Activated naive CD4-positive, alpha-beta T cell treated with anti-CD3 and anti-CD28 coated beads, Interleukin-2, amount 50 U/mL, for 16 hours (primary cell): ENCODE results near the gene NCCRP1.

Source experiments
- DNase-seq: peaks from one replicate; pipeline ENCODE4 v3.0.0-alpha.2; 2020

The NCCRP1 gene, protein sequence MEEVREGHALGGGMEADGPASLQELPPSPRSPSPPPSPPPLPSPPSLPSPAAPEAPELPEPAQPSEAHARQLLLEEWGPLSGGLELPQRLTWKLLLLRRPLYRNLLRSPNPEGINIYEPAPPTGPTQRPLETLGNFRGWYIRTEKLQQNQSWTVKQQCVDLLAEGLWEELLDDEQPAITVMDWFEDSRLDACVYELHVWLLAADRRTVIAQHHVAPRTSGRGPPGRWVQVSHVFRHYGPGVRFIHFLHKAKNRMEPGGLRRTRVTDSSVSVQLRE

DNA sequence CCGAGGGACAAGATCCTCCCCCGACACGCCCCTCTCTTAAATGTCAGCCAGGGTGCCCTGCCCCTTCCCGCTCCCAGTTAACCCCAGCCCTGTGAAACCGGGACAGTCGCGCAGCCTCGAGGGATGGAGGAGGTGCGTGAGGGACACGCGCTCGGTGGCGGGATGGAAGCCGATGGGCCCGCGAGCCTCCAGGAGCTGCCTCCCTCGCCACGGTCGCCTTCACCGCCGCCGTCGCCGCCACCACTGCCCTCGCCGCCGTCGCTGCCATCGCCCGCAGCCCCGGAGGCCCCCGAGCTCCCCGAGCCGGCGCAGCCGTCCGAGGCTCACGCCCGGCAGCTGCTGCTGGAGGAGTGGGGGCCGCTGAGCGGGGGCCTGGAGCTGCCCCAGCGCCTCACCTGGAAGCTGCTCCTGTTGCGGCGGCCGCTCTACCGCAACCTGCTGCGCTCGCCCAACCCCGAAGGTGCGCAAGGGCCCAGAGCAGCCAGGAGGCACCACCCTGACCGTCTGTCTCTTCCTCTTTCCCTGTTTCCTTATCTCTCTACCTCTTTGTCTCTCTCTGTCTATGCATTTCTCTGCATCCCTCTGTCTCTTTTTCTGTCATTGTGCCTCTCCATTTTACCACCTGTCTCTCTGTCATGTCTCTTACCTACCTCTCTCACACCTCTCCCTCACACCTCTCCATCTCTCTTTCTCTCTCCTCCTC, at the start of gene NCCRP1:
Gene NCCRP1, plus strand, starts transcription at position 105 of the 703 bp plus-strand sequence. Its CDS starts 19 bp downstream, at position 124.
- DNase-seq = no peak

DNA sequence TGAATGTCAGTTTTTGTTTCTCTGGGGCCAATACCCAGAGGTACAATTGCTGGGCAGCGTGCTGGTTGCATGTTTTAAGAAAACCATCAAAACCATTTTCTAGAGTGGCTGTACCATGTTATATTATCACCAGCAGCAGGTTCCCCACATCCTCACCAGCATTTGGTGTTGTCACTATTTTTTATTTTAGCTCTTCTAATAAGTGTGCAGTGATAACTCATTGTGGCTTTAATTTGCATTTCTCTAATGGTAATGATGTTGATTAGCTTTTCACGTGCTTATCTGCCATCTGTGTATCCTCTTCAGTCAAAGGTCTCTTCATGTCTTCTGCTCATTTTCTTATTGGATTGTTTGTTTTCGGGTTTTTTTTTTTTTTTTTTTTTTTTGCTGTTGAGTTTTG, 49.3 kb upstream of the NCCRP1 start:
- no peak for DNase-seq

DNA sequence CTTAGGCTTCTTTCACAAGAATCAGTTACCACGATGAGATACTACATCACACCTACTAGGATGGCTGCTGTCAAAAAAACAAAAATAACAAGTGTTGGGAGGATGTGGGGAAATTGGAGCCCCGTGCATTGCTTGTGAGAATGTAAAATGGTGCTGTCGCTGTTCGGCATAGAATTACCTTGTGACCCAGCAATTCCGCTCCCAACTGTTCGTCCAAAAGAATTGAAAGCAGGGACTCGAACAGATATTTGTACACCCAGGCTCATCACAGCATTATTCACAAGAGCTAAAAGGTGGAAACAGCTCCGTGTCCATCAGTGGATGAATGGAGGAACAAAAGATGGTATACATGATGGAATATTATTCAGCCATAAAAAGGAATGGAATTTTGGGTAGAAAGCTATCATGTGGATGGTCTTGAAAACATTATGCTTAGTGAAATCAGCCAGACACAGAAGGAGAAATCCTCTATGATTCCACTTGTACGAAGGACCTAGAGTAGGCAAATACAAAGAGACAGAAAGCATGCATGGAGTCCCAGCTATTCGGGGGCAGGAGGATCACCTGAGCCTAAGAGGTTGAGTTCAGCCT, 47.7 kb upstream of the NCCRP1 start:
- no peak for DNase-seq

DNA sequence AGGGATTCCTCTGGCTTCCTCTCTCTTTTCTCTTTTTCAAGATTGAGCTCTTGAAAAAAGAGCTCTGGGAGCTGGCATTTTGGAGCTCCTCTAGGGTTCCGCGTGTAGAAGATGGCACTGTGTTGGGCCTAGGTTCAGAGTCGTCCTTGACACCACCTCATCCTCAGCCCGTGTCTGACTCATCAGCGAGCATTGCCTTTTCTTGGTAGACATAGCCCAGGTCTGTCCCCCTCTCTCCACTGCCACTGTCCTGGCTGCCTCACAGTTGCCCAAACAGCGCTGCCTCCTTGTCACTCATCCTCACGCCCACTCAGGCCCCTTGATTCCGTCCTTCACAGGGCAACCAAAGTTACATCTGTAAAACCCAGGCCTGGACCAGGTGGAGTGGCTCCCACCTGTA, 46.5 kb upstream of the NCCRP1 start:
- DNase-seq = no peak

DNA sequence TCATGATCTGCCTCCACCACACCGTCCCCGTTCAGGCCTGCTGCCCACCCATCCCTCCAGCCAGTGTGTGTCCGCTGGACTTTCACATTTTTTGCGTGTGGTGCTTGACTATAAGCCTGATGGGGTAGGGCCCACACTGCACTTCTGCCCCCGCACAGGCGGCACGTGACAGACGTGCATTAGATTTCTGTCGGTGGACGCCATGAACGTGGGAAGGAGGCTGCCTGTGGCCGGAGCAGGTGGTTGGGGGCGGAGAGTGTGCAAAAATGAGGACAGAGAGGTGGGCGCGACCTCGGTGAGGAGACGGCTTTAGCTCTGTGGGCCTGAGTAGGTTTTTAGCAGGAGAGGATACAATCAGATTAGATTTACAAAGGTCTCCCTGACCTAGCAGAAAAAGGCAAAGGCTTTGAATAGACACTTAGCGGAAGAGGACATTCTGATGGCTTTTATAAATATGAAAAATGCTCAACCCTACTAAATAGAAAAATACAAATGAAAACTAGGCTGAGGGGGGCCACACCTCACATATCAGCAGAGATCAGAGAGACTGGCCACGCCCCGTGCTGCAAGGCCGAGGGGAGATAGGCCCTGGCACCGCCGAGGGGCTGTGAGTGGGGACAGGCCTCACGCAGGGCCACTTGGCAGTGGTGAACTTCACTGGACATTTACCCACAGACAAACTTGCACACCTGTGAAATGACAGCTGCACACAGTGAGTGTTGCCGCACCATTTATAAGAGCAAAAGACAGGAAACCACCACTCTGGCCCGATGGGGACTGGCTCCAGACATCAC, 45.8 kb upstream of the NCCRP1 start:
- no peak for DNase-seq

DNA sequence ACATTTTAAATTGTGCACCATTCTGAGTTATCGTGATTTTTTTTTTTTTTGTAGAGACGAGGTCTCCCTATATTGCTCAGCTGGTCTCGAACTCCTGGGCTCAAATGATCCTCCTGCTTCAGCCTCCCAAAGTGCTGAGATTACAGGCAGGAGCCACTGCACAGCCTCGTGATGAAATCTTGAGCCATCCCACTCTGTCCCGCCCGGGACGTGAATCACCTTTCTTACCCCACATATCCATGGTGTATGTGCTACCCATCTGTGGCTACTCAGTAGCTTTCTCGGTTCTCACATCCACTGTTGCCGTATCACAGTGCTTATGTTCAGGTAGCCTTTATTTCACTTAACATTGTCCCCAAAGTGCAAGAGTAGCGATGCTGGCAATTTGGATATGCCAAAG, 44.7 kb upstream of the NCCRP1 start:
- no peak for DNase-seq

DNA sequence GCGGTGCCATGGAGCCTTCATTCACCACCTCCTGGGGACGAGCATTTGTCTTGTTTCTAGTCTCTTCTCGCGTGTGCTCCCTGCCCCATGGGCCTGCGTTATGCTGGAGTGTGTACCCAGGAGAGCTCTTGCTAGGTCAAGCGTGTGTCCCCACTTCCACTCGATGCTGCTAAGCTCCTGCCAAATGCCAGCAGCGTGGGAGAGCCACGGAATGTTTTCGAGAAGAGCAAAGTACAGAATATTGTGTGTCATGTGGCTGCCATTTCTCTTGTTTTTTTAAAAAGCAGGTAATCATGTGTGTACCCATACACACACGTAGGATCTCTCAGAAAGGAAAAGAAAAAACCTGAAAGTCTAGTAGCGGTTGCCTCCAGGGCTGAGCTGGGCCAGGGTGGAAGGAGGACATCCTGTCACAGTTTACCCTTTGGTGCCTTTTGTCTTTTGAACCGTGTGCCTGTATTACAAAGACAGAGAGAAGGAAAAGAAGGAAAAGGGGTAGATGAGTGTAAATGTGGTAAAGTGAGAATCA, 42.6 kb upstream of the NCCRP1 start:
- no peak for DNase-seq

DNA sequence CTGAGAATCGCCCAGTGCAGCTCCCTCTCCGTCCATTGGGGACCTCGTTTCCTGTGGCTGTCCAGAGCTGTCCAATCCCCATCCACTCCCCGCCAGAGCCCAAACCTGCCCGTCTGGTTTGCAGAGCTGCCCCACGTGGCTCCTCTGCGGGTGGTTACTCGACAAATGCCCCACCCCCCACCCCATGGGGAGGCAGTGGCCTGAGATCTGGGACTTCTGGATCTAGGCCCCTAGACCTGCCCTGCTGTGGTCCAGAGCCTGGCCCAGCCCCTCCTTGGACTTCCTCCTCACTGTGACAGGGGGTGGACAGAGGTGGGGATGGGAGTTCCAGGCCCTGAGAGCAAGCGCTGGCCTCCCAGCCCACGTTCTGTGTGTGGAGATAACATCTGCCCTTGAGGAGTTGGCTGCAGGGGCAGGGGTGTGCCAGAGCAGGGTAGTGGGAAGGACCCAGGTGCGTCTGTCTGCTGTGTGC, 42.1 kb upstream of the NCCRP1 start:
- DNase-seq = no peak

DNA sequence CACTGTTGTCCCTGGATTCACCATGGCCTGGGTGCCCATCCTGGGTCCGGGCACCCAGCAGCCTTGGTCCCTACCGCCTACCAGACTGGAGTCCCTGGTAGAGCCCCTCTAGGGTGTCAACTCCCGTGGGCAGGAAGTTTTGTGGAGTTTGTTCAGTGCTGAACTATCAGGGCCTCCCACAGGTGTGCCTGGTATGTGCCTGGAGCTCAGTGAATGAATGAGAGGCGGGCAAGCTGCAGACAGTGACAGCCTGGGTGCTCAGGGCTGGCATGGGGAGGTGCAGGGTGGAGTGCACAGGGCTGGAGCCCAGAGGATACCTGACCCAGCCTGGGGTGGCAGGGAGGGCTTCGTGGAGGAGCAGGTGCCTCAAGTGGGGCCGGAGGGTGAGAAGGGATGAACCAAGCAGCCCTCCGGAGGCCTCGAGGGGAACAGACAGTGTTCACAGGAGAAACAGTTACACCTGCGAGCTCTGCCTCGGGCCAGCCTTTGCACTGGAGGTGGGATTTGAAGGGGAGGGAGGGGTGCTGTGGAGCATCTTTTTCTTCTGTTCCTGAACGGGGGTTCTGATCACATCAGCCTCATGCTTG, 41.6 kb upstream of the NCCRP1 start:
- no peak for DNase-seq

DNA sequence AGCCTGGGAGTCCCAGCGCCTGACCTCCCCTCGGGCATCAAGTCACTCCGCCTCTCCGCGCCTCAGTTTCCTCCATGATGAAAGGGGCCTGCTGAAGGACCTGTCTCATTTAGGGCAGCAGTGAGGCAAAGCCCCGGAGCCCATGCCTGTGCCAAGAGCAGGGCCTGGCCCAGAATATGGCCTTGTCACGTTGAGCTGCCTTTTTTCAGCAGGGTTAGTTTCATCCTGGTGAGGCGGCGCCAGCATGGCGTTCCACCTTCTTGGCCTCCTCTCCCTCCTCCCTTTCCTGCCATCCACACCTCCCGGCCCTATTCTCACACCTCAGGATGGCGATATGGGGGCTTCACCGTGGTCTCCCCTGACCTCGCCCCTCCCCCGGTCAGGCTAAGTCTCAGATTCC, 41.0 kb upstream of the NCCRP1 start:
- DNase-seq = no peak

DNA sequence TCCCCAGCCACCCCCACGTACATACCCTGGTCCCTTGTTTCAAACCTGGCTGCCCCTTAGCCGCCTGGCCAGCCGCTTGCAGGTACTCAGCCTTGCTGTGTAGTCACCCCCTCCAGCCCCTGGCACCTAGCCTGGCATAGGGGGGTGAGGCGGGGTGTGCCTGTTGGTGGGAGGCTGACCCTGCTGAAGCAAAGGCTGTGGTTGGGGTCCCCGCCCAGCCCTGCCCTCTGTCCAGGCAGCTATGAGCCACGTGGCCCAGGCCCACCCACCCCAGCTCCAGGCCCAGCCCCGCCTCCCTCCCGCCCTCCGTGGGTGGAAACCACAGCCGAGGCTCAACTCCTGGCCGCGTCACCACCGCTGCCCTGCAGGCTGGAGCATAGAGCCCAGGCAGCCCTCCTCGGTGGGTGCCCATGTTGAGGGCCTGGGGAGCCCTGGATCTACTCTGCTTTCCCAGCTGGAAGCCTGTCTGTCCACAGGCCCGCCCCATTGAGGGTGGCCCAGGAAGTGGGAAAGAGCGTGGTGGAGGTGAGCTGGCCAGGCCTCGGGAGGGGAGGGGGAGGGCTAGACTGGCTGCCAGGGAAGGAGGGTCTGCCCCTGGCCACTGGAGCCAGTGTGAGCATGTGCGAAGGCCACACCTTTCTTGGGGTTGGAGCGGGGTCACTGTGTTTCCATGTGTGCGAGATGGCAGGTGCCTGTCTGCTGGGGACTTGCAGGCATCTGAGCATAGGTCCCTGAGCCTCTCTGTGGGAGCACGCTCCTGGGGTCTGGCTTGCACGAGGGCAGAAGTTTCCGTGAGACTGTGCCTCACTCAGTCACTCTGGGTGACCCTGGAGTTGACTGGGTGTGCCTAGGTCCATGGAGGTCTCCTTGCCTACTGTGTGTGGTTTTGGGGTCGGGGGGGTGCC, 40.2 kb upstream of the NCCRP1 start:
- DNase-seq = no peak

DNA sequence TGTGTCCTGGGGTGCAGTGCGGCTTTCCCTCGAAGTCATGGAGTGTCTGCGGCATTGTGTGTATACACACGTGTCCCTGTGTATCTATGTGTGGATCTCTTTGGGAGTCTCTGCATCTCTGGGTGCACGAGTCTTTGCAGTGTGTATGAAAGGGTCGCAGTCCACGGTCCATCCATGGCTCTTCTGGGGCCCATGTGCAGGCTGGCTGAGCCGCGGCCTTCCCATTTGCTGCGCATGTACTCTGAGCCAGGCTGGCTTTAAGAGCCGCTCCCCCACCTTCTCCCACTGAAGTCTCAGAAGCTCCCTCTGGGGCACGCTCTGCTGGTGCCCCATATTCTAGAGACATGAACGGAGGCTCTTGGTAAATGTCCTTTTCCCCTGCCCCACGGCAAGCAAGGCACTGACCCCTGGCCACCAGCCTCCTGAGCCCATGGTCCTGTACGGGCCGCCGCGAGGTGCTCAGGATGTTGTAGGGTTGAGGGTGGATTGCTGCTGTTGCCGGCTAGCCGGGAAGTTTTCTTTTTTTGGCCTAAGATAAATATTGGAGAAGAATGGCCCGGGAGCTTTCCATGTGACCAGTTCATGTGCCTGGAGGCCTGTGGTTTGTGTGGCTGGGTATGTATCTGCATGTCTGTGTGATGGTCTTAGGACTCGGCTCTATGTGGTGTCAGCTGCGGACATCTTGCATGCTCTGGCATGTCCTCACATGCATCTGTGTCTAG, 39.3 kb upstream of the NCCRP1 start:
- no peak for DNase-seq

DNA sequence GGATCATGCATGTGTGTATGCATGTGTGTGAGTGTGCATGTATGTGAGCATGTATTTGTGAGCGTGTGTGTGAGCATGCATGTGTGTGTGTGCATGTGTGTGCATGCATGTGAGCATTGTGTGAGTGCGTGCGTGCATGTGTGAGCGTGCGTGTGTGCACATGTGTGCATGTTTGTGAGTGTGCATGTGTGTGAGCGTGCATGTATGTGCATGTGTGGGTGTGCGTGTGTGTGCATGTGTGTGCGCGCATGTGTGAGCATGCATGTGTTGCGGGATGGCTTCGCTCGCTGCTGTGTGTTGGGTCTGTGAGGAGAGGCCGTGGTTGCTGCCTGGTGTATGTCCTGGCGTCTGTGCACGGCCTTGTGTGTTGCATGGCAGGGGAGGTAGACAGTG, 38.8 kb upstream of the NCCRP1 start:
- DNase-seq = no peak

DNA sequence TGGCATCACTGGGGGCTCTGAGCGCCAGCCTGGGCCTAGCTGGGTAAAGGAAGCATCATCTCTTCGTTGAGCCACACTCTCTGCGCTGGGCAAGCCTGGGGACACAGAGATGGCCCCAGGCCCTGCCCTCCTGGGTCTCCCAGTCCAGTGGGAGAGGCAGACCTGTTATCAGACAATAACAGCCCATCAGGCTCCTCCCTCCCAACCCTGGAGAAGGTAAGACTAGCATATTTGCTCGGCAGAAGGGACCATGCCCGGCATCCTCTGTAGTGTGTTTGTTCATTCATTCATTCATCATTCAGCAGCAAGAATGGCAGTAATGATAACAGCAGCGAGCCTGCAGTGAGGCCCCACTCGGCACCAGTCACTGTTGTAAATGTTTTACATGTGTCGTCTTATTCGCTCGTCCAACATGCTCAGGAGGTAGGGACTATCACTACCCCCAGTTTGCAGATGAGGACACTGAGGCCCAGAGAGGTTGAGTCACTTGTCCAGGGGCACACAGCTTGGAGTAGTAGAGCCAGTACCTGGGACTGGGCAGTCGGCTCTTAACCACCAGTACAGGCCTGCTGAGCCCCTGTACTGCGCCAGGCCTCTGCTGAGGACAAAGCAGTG, 38.0 kb upstream of the NCCRP1 start:
- DNase-seq = no peak

DNA sequence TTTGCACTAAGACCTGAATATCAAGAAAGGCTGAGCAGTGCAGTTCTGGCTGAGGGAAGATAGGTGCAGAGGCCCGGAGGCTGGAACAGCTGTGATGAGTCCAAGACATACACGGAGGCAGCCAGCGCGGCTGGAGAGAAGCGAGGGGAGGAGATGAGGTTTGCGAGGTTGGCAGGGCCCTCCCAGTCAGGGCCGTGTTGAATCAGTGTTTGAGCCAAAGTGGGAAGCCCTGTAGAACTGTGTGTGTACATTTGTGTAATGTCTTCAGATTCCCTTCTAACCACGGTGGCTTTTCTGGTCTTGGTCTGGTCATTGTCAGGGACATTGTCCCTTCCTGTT, 36.3 kb upstream of the NCCRP1 start:
- no peak for DNase-seq

DNA sequence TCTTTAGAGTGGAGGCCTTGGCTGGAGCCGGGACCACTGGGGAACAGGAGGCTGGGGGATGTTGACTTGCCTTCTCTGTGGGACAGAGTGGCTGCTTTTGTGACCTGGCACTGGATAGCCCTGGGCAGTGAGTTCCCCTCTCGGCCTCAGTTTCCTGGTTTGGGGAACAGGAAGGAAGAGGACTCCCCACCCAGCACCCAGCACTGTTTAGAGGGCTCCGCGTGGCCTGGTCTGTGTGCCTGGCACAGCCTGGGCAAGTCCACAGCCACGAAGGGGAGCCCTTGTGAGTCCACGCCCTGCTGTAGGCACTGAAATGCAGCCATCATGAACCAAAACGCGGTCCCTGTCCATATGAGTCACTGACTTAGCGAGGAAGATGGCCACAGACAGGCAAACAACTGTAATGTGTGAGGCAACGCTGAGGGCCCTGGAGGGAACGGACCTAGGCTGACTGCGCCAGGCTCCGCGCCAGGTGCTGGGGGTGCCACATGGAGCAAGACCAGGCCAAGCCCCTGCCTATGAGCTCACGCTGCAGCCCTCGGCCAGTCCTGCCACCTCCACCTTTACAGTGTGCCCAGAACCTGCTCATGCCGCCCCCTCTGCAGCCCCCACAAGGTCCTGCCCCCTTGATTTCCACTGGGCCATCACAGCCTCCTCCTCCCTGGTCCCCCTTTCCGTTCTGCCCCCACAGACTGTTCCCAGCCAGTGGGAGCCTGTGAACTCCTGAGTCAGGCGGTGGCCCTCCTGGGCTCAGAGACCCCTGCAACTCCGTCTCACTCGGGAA, 35.7 kb upstream of the NCCRP1 start:
- DNase-seq = no peak

DNA sequence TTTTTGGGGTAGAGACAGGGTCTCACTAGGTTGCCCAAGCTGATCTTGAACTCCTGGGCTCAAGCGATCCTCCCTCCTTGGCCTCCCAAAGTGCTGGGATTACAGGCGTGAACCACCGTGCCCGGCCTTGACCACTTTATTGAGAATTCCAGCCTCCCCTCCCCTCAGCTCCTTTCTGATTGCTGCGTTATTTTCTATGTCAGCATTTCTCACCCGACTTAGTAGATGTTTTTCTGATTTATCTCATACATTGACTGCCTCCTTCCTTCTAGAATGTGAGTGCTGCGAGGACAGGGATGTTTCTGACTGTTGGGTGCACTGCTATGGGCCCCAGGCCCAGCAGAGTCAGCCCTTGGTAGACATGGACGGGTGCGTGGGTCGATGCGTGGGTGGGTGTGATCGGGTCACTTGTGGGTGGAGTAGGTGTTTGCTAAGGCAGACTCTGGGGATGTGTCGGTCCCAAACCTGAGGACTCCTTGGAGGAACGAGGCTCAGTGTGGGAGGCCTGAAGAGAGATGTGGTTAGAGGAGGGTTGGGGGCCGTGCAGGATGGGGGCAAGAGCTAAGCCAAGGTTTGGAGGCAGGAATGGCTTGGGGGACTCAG, 34.2 kb upstream of the NCCRP1 start:
- DNase-seq = no peak

DNA sequence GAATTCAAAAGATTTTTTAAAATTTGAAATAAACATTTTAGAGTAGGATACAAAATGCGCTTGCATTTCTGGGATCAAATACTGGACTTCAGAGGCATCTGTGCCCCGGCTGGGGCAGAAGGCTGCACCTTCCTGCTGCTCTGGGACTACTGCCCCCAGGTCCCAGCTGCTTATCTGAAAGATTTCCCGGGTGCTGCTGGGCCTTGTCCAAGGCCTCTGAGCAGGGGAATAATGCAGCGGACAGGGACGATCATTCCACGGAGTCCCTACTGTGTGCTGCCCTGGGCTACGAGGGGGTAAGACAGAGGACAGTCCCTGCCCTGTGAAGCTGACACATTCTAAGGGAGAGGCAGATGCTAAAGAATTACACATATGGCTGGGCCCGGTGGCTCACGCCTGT, 33.1 kb upstream of the NCCRP1 start:
- no peak for DNase-seq

DNA sequence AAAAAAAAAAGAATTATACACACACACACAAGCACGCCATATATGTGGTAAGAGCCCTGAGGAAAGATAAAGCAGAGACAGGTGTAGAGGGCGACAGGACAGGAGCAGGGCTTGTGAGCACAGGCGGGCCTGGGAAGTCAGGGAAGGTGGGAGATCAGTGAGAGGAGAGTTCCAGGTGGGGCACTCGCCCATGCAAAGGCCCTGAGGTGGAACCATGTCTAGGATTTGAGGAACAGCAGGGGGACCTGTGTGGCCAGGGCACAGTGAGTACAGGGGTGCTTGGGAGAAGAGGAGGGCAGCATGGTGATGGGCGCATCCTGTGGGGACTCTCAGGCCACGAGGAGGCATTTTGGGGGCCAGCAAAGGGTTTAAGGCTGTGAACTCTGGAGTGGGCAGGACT, 32.5 kb upstream of the NCCRP1 start:
- DNase-seq = no peak
